B cell (primary cell): ENCODE data around the gene SURF2. TPM values are rescaled to one million over a fixed set of nuclear protein-coding genes. Genes with fewer than 3 reads are reported as not detected.

ENCODE experiments used
- ATAC-seq: fragments of 200-7000 bp; cut with Tn5 transposase; one replicate; pipeline ENCODE4 v1.10.0; 2021; ENCODE audit warnings: low read depth, mild to moderate bottlenecking, moderate number of reproducible peaks, moderate library complexity
- CTCF ChIA-PET: fragments of 350-600 bp; sonication (Branson Sonifier 250); formaldehyde crosslinking; loops from one replicate; lab custom pipeline; 2021; ENCODE audit warnings: antibody characterized with exemption, inconsistent platforms; lab: Charles Lee
- POLR2A ChIA-PET: fragments of 350-600 bp; sonication (Branson Sonifier 250); formaldehyde crosslinking; loops from one replicate; lab custom pipeline; 2021; ENCODE audit warnings: antibody characterized with exemption; lab: Charles Lee
- DNase-seq: peaks from one replicate; pipeline ENCODE4 v3.0.0; 2013
- H2AFZ ChIP-seq: 2 replicates; pipeline ENCODE4 v1.6.1; 2012; ENCODE audit warnings: mild to moderate bottlenecking, low read depth, low read length; ENCODE audit not compliant: insufficient read depth, poor library complexity, severe bottlenecking
- H3K27ac ChIP-seq, 2 donors: 1 replicate in 1 of 2; 2 replicates in 1 of 2; pipeline ENCODE4 v1.5.1; 2012 to 2013; ENCODE audit warnings: low read length in 2 of 2, mild to moderate bottlenecking in 2 of 2, moderate library complexity in 1 of 2
- H3K27me3 ChIP-seq, 4 experiments: fragments of 200-600 bp in 1 of 4; sonication (generic) in 1 of 4; replicated peaks in 1 of 4; 1 replicate in 2 of 4; 2 replicates in 2 of 4; pipeline versions ENCODE4 v1.6.1 to v1.7.0; 2013 to 2016; ENCODE audit warnings: low read length in 3 of 4, mild to moderate bottlenecking in 2 of 4, mixed read lengths in 1 of 4, moderate library complexity in 1 of 4; ENCODE audit not compliant: insufficient read depth in 4 of 4, control insufficient read depth in 3 of 4; ENCODE audit errors: control extremely low read depth in 1 of 4
- H3K36me3 ChIP-seq, 2 experiments: replicated peaks in 1 of 2; 1 replicate in 1 of 2; 2 replicates in 1 of 2; pipeline versions ENCODE4 v1.6.1 to v1.7.1; 2013; ENCODE audit warnings: low read length in 1 of 2; ENCODE audit not compliant: insufficient read depth in 2 of 2, control insufficient read depth in 1 of 2; ENCODE audit errors: control extremely low read depth in 1 of 2, extremely low read depth in 1 of 2
- H3K4me1 ChIP-seq, 2 donors: fragments of 200-600 bp in 1 of 2; sonication (generic) in 1 of 2; 1 replicate in 1 of 2; 2 replicates in 1 of 2; pipeline versions ENCODE4 v1.5.1 to v1.6.1; 2013 to 2017; ENCODE audit warnings: low read length in 2 of 2; ENCODE audit not compliant: control insufficient read depth in 2 of 2, insufficient read depth in 2 of 2
- H3K4me2 ChIP-seq: replicated peaks from 2 replicates; pipeline ENCODE3; 2012; ENCODE audit warnings: mild to moderate bottlenecking, low read depth, low read length; ENCODE audit not compliant: poor library complexity, severe bottlenecking
- H3K4me3 ChIP-seq, 5 experiments: fragments of 200-600 bp in 1 of 5; sonication (generic) in 1 of 5; 1 replicate in 3 of 5; 2 replicates in 2 of 5; pipeline versions ENCODE4 v1.5.1 to v1.7.0; 2011 to 2016; ENCODE audit warnings: low read length in 4 of 5, mild to moderate bottlenecking in 4 of 5, low read depth in 2 of 5, control low read depth in 1 of 5, moderate library complexity in 1 of 5; ENCODE audit not compliant: insufficient read depth in 1 of 5; ENCODE audit errors: control extremely low read depth in 1 of 5, extremely low read depth in 1 of 5
- H3K79me2 ChIP-seq: fragments of 200-600 bp; sonication (generic); one replicate; pipeline ENCODE4 v1.6.0; 2016; ENCODE audit warnings: low read length; ENCODE audit not compliant: control insufficient read depth, insufficient read depth
- H3K9ac ChIP-seq: fragments of 200-600 bp; sonication (generic); 2 replicates; pipeline ENCODE4 v1.6.1; 2017; ENCODE audit warnings: mild to moderate bottlenecking, low read length, moderate library complexity
- H3K9me3 ChIP-seq, 3 donors: one replicate each; pipeline versions ENCODE4 v1.6.1 to v1.7.1; 2013; ENCODE audit warnings: low read length in 2 of 3; ENCODE audit not compliant: control insufficient read depth in 2 of 3, insufficient read depth in 1 of 3; ENCODE audit errors: control extremely low read depth in 1 of 3
- H4K20me1 ChIP-seq: 2 replicates; pipeline ENCODE4 v1.6.0; 2012; ENCODE audit warnings: mild to moderate bottlenecking, low read length; ENCODE audit not compliant: insufficient read depth, control insufficient read depth, poor library complexity, severe bottlenecking
- H3K27ac Mint-ChIP-seq: one replicate; pipeline ENCODE4 v1.8.0; 2021; ENCODE audit warnings: mixed read lengths
- H3K27me3 Mint-ChIP-seq: one replicate; pipeline ENCODE4 v1.8.0; 2021; ENCODE audit warnings: mixed read lengths
- H3K4me1 Mint-ChIP-seq: one replicate; pipeline ENCODE4 v1.8.0; 2021; ENCODE audit warnings: mixed read lengths
- H3K4me3 Mint-ChIP-seq: one replicate; pipeline ENCODE4 v1.8.0; 2021; ENCODE audit warnings: mixed read lengths
- H3K9me3 Mint-ChIP-seq: one replicate; pipeline ENCODE4 v1.8.0; 2022; ENCODE audit warnings: mixed read lengths; ENCODE audit not compliant: insufficient read depth
- EZH2 ChIP-seq: IDR thresholded peaks from 2 replicates; pipeline ENCODE4 v1.6.1; 2012; ENCODE audit warnings: borderline replicate concordance, low read depth, mild to moderate bottlenecking, moderate library complexity, low read length; ENCODE audit not compliant: insufficient read depth, poor library complexity, severe bottlenecking
- WGBS: methylation state at CpG from one replicate; pipeline ENCODE4 v1.1.5; 2013; ENCODE audit warnings: missing lambda C conversion rate; ENCODE audit not compliant: insufficient coverage; 5-methylcytosine and 5-hydroxymethylcytosine counted together
- intact Hi-C: fragments of 100-400 bp; cut with micrococcal nuclease; formaldehyde crosslinking; loops from one replicate; pipeline ENCODE4 v1.10.0; 2022
- polyA plus RNA-seq: library from polyadenylated mRNA; depleted of rRNA; stranded (reverse); fragments of >200 nt; gene quantifications from 2 replicates; pipeline ENCODE4 v1.2.3, GENCODE V29; 2012
- total RNA-seq, 2 donors: library from RNA; stranded (reverse); fragments of 120-200 nt in 1 of 2; gene quantifications; 1 replicate in 1 of 2; 2 replicates in 1 of 2; pipeline versions ENCODE4 v1.2.3 to v1.2.4, GENCODE V29; 2013 to 2022
- TF ChIP-seq, protein P1 (sequence below): fragments of 200-600 bp; IDR thresholded peaks from one replicate; pipeline ENCODE4 v1.8.0; 2022; ENCODE audit warnings: antibody characterized with exemption, mild to moderate bottlenecking

The SURF2 gene
- total and polyA plus RNA-seq, 2 donors (not counting 1 experiment from before 2014, with no cell fraction given) = 17.1 to 17.3 TPM

DNA sequence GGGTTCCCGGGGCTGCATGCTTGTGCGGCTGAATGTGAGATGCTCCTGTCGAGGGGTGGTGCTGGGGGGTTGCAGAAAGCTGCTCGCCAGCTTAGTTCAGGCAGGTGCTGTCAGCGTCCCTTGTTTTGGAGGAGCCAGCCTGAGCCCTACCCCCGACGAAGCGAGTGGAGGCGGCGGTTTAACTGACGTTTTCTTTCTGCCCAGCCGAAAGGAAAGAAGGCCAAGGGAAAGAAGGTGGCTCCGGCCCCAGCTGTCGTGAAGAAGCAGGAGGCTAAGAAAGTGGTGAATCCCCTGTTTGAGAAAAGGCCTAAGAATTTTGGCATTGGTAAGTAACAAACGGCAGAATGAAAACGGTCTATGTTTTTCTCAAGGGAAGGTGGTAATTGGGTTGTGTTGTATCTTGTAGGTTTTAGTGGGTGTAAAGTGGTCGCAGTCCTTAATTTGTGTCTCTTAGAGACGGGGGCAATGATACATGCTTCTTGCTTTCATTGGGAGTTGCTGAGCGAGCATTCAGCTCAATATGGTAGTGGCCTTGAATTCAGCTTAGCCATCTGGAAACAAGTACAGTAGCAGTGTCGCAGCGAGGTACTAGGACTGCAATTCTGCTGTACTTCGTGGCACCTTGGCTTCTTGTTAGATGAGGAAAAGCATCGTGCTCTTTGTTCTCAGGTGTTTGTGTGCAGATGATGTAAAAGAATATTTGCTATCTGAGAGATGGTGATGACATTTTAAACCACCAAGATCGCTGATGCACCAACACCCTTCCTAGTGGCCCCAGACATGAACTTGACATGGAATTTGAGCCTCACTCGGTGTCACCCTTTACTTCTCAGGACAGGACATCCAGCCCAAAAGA, 7.4 kb upstream of the SURF2 start:
- 19% methylated on average over 23 of the region's 25 CpGs for WGBS
- H3K27ac Mint-ChIP-seq = peak overlapping the region; percentile 95
- Histone ChIP-seq H3K36me3 (peaks cover 0 to 64% of the 10 kb centered on the region in 2 experiments), H3K27me3 (no peaks in the 10 kb centered on the region), H4K20me1 (peaks cover 36% of the 10 kb centered on the region), H3K4me2 (peak overlapping the region; percentile 93), H3K79me2 (peaks cover 46% of the 10 kb centered on the region), H3K4me1 (peaks cover 21 to 25% of the 10 kb centered on the region in 2 donors), H3K9ac (peak overlapping the region; percentile 93), H2AFZ (peak overlapping the region; percentile 83), H3K27ac (peak overlapping the region; percentile 87 to 90), H3K9me3 (peaks cover 0 to 5% (median 0%) of the 10 kb centered on the region in 3 donors), H3K4me3 (peak overlapping the region; percentile 86 to 96 (median 92))
- no peak for ATAC-seq
- no peaks in the 10 kb centered on the region for H3K9me3 Mint-ChIP-seq
- peaks cover 36% of the 10 kb centered on the region for H3K4me1 Mint-ChIP-seq
- intact Hi-C loops = loop anchor here (1.0 to 5.0 kb wide), 5 partner anchors 7 to 128 kb away; partner anchors contain the start of genes CACFD1, SLC2A6, STKLD1 and SURF1
- CTCF ChIA-PET = interaction anchor here (1.1 to 1.2 kb wide), 4 partner anchors 8 to 163 kb away, joined by 3 to 7 read pairs (median 3); no protein-coding TSS in a partner anchor
- DNase-seq = no peak
- POLR2A ChIA-PET = interaction anchor here (0.8 to 2.3 kb wide), 7 partner anchors 8 to 1108 kb away, joined by 3 to 18 read pairs (median 4); partner anchors contain the start of genes SURF1, SURF2 and SURF6
- H3K27me3 Mint-ChIP-seq = no peaks in the 10 kb centered on the region
- TF ChIP-seq, protein P1, sequence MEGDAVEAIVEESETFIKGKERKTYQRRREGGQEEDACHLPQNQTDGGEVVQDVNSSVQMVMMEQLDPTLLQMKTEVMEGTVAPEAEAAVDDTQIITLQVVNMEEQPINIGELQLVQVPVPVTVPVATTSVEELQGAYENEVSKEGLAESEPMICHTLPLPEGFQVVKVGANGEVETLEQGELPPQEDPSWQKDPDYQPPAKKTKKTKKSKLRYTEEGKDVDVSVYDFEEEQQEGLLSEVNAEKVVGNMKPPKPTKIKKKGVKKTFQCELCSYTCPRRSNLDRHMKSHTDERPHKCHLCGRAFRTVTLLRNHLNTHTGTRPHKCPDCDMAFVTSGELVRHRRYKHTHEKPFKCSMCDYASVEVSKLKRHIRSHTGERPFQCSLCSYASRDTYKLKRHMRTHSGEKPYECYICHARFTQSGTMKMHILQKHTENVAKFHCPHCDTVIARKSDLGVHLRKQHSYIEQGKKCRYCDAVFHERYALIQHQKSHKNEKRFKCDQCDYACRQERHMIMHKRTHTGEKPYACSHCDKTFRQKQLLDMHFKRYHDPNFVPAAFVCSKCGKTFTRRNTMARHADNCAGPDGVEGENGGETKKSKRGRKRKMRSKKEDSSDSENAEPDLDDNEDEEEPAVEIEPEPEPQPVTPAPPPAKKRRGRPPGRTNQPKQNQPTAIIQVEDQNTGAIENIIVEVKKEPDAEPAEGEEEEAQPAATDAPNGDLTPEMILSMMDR = no peak
- no peak for TF ChIP-seq EZH2
- H3K4me3 Mint-ChIP-seq = peak overlapping the region; percentile 97
